K562 (cell line): Measurements from ENCODE around the gene SVEP1. TPM values are rescaled to one million over a fixed set of nuclear protein-coding genes. Genes with fewer than 3 reads are reported as not detected.
A peak's percentile ranks its signal among the peaks of the same experiment; 100 is the strongest.

ENCODE experiments used
- ARID1B ChIP-seq: fragments of 450-650 bp; IDR thresholded peaks from 2 replicates; pipeline ENCODE4 v1.6.1; 2016; ENCODE audit warnings: antibody characterized with exemption, mild to moderate bottlenecking, inconsistent platforms
- ARID4B ChIP-seq: sonication (generic); formaldehyde crosslinking; IDR thresholded peaks from 2 replicates; pipeline ENCODE4 v1.8.0; 2022; ENCODE audit warnings: mild to moderate bottlenecking, missing genetic modification reagents
- ATF3 ChIP-seq, 2 experiments: fragments of 450-650 bp in 1 of 2; sonication (generic) in 1 of 2; formaldehyde crosslinking in 1 of 2; IDR thresholded peaks in 1 of 2; conservative IDR thresholded peaks in 1 of 2; 2 replicates each; pipeline versions ENCODE4 v1.6.1 to v1.8.1; 2016 to 2023; ENCODE audit warnings: mild to moderate bottlenecking in 2 of 2, moderate library complexity in 2 of 2, inconsistent platforms in 1 of 2, missing genetic modification reagents in 1 of 2
- C11orf30 ChIP-seq: fragments of 450-650 bp; IDR thresholded peaks from 2 replicates; pipeline ENCODE4 v1.6.1; 2016; ENCODE audit warnings: low read depth, mild to moderate bottlenecking
- DEAF1 ChIP-seq: fragments of 450-650 bp; formaldehyde crosslinking; IDR thresholded peaks from 2 replicates; pipeline ENCODE4 v1.4.0; 2020; ENCODE audit warnings: mild to moderate bottlenecking, moderate library complexity
- ETV1 ChIP-seq: fragments of 450-650 bp; conservative IDR thresholded peaks from 2 replicates; pipeline ENCODE4 v1.6.1; 2016; ENCODE audit warnings: missing genetic modification characterization, control low read depth, low read depth, missing compliant biosample characterization
- FUS ChIP-seq: fragments of 200-400 bp; formaldehyde crosslinking; optimal IDR thresholded peaks from 2 replicates; pipeline ENCODE3; 2017; ENCODE audit warnings: low read depth, low read length
- JUND ChIP-seq, 2 experiments: IDR thresholded peaks; 2 replicates in 1 of 2; 3 replicates in 1 of 2; pipeline ENCODE4 v1.6.1; 2011; ENCODE audit warnings: borderline replicate concordance in 2 of 2, low read depth in 2 of 2, low read length in 2 of 2, improper control_type of control experiment in 1 of 2, missing biosample characterization in 1 of 2, missing genetic modification characterization in 1 of 2, missing genetic modification reagents in 1 of 2
- KAT7 ChIP-seq: sonication (generic); formaldehyde crosslinking; IDR thresholded peaks from 2 replicates; pipeline ENCODE4 v1.8.0; 2022; ENCODE audit warnings: missing genetic modification reagents, mild to moderate bottlenecking, borderline replicate concordance
- MCM5 ChIP-seq: fragments of 450-650 bp; IDR thresholded peaks from 2 replicates; pipeline ENCODE4 v1.6.1; 2016; ENCODE audit warnings: low read depth
- NEUROD1 ChIP-seq: fragments of 150-350 bp; IDR thresholded peaks from 2 replicates; pipeline ENCODE4 v1.6.1; 2014; ENCODE audit warnings: borderline replicate concordance, low read length, low read depth; ENCODE audit not compliant: partially characterized antibody
- PBX2 ChIP-seq, 2 experiments: IDR thresholded peaks in 1 of 2; conservative IDR thresholded peaks in 1 of 2; 2 replicates each; pipeline ENCODE4 v1.6.1; 2016; ENCODE audit warnings: low read depth in 2 of 2, mild to moderate bottlenecking in 1 of 2, missing compliant biosample characterization in 1 of 2, missing genetic modification characterization in 1 of 2, moderate library complexity in 1 of 2
- PCBP2 ChIP-seq: fragments of 200-400 bp; formaldehyde crosslinking; IDR thresholded peaks from 2 replicates; pipeline ENCODE4 v1.6.1; 2018; ENCODE audit warnings: low read length, low read depth, mild to moderate bottlenecking, moderate library complexity; ENCODE audit not compliant: poor library complexity, severe bottlenecking
- PML ChIP-seq: IDR thresholded peaks from 2 replicates; pipeline ENCODE4 v1.6.1; 2012; ENCODE audit warnings: low read length, inconsistent platforms
- STAT5A ChIP-seq: IDR thresholded peaks from 2 replicates; pipeline ENCODE4 v1.6.1; 2012; ENCODE audit warnings: low read length, inconsistent platforms, borderline replicate concordance
- ZNF140 ChIP-seq: fragments of 250-450 bp; sonication (Bioruptor Pico); IDR thresholded peaks from 2 replicates; pipeline ENCODE4 v1.8.0; 2021; ENCODE audit warnings: moderate library complexity, mild to moderate bottlenecking, inconsistent platforms
- polyA plus RNA-seq, 8 experiments: library from polyadenylated mRNA; depleted of rRNA in 4 of 8; stranded (reverse) in 5 of 8; unstranded in 3 of 8; fragments of >200 nt; fragmentation: Nextera tagmentation in 2 of 8; fragmentation: Illumina TruSeq in 1 of 8; extraction: Ambion mirVana in 2 of 8; extraction: Trizol in 1 of 8; gene quantifications; 2 replicates each; pipeline versions ENCODE4 v1.2.1 to v1.2.3, GENCODE V29; 2011 to 2014; ENCODE audit warnings: inconsistent platforms in 1 of 8, missing spikeins in 1 of 8
- total RNA-seq, 7 experiments: library from RNA; depleted of rRNA in 6 of 7; stranded (reverse); fragments of >200 nt in 6 of 7; fragmentation: Illumina TruSeq in 2 of 7; extraction: Trizol in 2 of 7; gene quantifications; 2 replicates each; pipeline versions ENCODE4 v1.2.1 to v1.2.3, GENCODE V29; 2011 to 2021; ENCODE audit warnings: low replicate concordance in 1 of 7

The SVEP1 gene
- total and polyA plus RNA-seq, 9 of the 15 experiments (the other 6 are each of a cell fraction or from before 2014, with no cell fraction given): 0.20 to 0.84 (median 0.43) TPM

GRCh38 chr9:110351009-110351467 is 228.5 kb downstream of the SVEP1 start (continued):
- TF ChIP-seq ARID4B (no peak), PML (no peak), ATF3 (IDR thresholded peaks at IDR 0.05) (peak; percentile 86), ATF3 (CRISPR knock-in tag; conservative IDR thresholded peaks at IDR 0.05) (no peak), FUS (no peak), DEAF1 (CRISPR knock-in tag) (no peak), ETV1 (tag) (no peak), ARID1B (0 out of 2 replicates have a peak, but pooled peaks have one; percentile 14), STAT5A (no peak), NEUROD1 (no peak), MCM5 (no peak), PBX2 (CRISPR knock-in tag; IDR thresholded peaks at IDR 0.05; ENCODE audit: low read depth) (no peak), PBX2 (tag; conservative IDR thresholded peaks at IDR 0.05; ENCODE audit: low read depth) (peak; percentile 72), C11orf30 (peak; percentile 12; the same call in 1 of the 2 replicates), PCBP2 (no peak), JUND (IDR thresholded peaks at IDR 0.05; ENCODE audit: borderline replicate concordance, low read depth, low read length) (peak; percentile 68), JUND (tag; IDR thresholded peaks at IDR 0.05; ENCODE audit: borderline replicate concordance, low read depth, low read length) (peak; percentile 61; the same call in 1 of the 3 replicates), KAT7 (no peak), ZNF140 (CRISPR knock-in tag) (no peak)
